ENCODE results near the gene STYX. TPM values are rescaled to one million over a fixed set of nuclear protein-coding genes. Genes with fewer than 3 reads are reported as not detected.
"Not testable (repeated sequence)": the region's sequence is repeated elsewhere in the genome, so short reads cannot be mapped to it uniquely, and the experiment has no call there.

Gene STYX
- total RNA-seq, 1 donor from 2014 or later: 11.5 TPM

GRCh38 chr14:52755607-52756316, 25.8 kb downstream of the STYX start:
- H3K9me3 ChIP-seq: no peaks in the 10 kb centered on the region
- H3K27ac ChIP-seq: no peak overlapping the region
- DNase-seq (ENCODE audit: extremely low spot score in 2 of 2): no peak
- H3K27me3 ChIP-seq: no peaks in the 10 kb centered on the region
- TF ChIP-seq POLR2A (IDR thresholded peaks at IDR 0.05) (no peak), POLR2AphosphoS5 (IDR thresholded peaks at IDR 0.05; ENCODE audit: insufficient read depth in 1 of 2, low read depth in 1 of 2) (no peak), CTCF (IDR thresholded peaks at IDR 0.05) (no peak)
- intact Hi-C loops (cut with DNase I): no loop called here
- no peaks in the 10 kb centered on the region for H3K4me1 ChIP-seq
- no peak overlapping the region for H3K4me3 ChIP-seq
- peaks cover 0 to 26% of the 10 kb centered on the region in 2 donors for H3K36me3 ChIP-seq

- Histone ChIP-seq H3K27me3 (no peaks in the 10 kb centered on the region), H3K4me1 (no peaks in the 10 kb centered on the region), H3K9me3 (no peaks in the 10 kb centered on the region), H3K4me3 (no peak overlapping the region), H3K36me3 (peaks cover 0 to 17% of the 10 kb centered on the region in 2 donors), H3K27ac (no peak overlapping the region)
- no peak for DNase-seq (ENCODE audit: extremely low spot score in 2 of 2)
- intact Hi-C loops (cut with DNase I): no loop called here
- TF ChIP-seq CTCF (IDR thresholded peaks at IDR 0.05) (no peak), POLR2AphosphoS5 (IDR thresholded peaks at IDR 0.05; ENCODE audit: insufficient read depth in 1 of 2, low read depth in 1 of 2) (no peak), POLR2A (IDR thresholded peaks at IDR 0.05) (no peak)
Observed at GRCh38 chr14:52759145-52759544, 29.2 kb downstream of the STYX start.

GRCh38 chr14:52762923-52763322, 33.0 kb downstream of the STYX start:
- H3K4me1 ChIP-seq; DNase-seq (ENCODE audit: extremely low spot score in 2 of 2); intact Hi-C loops (cut with DNase I); H3K9me3 ChIP-seq; H3K27me3 ChIP-seq; H3K4me3 ChIP-seq; H3K27ac ChIP-seq: not testable (repeated sequence)
- H3K36me3 ChIP-seq: peaks cover 0 to 21% of the 10 kb centered on the region in 2 donors

- no peak for DNase-seq (ENCODE audit: extremely low spot score in 2 of 2)
- Histone ChIP-seq H3K4me1 (no peaks in the 10 kb centered on the region), H3K27me3 (no peaks in the 10 kb centered on the region), H3K27ac (no peak overlapping the region), H3K9me3 (no peaks in the 10 kb centered on the region), H3K4me3 (no peak overlapping the region), H3K36me3 (peaks cover 0 to 16% of the 10 kb centered on the region in 2 donors)
- intact Hi-C loops (cut with DNase I): no loop called here
- TF ChIP-seq POLR2A (IDR thresholded peaks at IDR 0.05) (no peak), POLR2AphosphoS5 (IDR thresholded peaks at IDR 0.05; ENCODE audit: insufficient read depth in 1 of 2, low read depth in 1 of 2) (no peak), CTCF (IDR thresholded peaks at IDR 0.05) (no peak)
Observed at GRCh38 chr14:52767058-52767833, 37.3 kb downstream of the STYX start.

GRCh38 chr14:52769887-52770286, 39.9 kb downstream of the STYX start:
- H3K27me3 ChIP-seq: no peaks in the 10 kb centered on the region
- no peak for DNase-seq (ENCODE audit: extremely low spot score in 2 of 2)
- no peaks in the 10 kb centered on the region for H3K9me3 ChIP-seq
- no peak for TF ChIP-seq CTCF (IDR thresholded peaks at IDR 0.05)
- no peak for TF ChIP-seq POLR2A (IDR thresholded peaks at IDR 0.05)
- no peak for TF ChIP-seq POLR2AphosphoS5 (IDR thresholded peaks at IDR 0.05; ENCODE audit: insufficient read depth in 1 of 2, low read depth in 1 of 2)
- peaks cover 0 to 20% of the 10 kb centered on the region in 2 donors for H3K36me3 ChIP-seq
- no peak overlapping the region for H3K27ac ChIP-seq
- no peaks in the 10 kb centered on the region for H3K4me1 ChIP-seq
- no peak overlapping the region for H3K4me3 ChIP-seq
- intact Hi-C loops (cut with DNase I): loop anchor here (5.0 kb wide), 1 partner anchor 1243 kb away; no protein-coding TSS in a partner anchor

Data from vagina (tissue), 2 donors.